Uterus (tissue), 4 donors: ENCODE results near the gene SRPRA. TPM values are rescaled to one million over a fixed set of nuclear protein-coding genes. Genes with fewer than 3 reads are reported as not detected.
"Not testable (repeated sequence)": the region's sequence is repeated elsewhere in the genome, so short reads cannot be mapped to it uniquely, and the experiment has no call there.

ENCODE experiments used
- DNase-seq, 2 donors: peaks; one replicate each; pipeline ENCODE4 v3.0.0-alpha.2; 2019 to 2020
- H3K27ac ChIP-seq, 2 donors: fragments of 200-600 bp; sonication (generic); 1 replicate in 1 of 2; 2 replicates in 1 of 2; pipeline ENCODE4 v1.5.1; 2016 to 2018
- H3K27me3 ChIP-seq, 2 donors: fragments of 200-600 bp; sonication (generic); one replicate each; pipeline ENCODE4 v1.5.1; 2018 to 2019; ENCODE audit warnings: control low read depth in 1 of 2
- H3K36me3 ChIP-seq, 2 donors: fragments of 200-600 bp; sonication (generic); one replicate each; pipeline ENCODE4 v1.5.1; 2019; ENCODE audit warnings: control low read depth in 1 of 2
- H3K4me1 ChIP-seq, 2 donors: fragments of 200-600 bp; sonication (generic); one replicate each; pipeline ENCODE4 v1.5.1; 2018 to 2019; ENCODE audit warnings: control low read depth in 1 of 2
- H3K4me3 ChIP-seq, 2 donors: fragments of 200-600 bp; sonication (generic); 1 replicate in 1 of 2; 2 replicates in 1 of 2; pipeline ENCODE4 v1.5.1; 2018 to 2019; ENCODE audit warnings: mild to moderate bottlenecking in 1 of 2
- H3K9me3 ChIP-seq, 2 donors: fragments of 200-600 bp; sonication (generic); one replicate each; pipeline ENCODE4 v1.5.1; 2019; ENCODE audit warnings: control low read depth in 1 of 2
- CTCF ChIP-seq, 4 experiments: fragments of 200-600 bp in 2 of 4; fragments of 450-650 bp in 2 of 4; sonication (generic) in 2 of 4; IDR thresholded peaks; one replicate each; pipeline ENCODE4 v1.5.1; 2016 to 2019; ENCODE audit warnings: antibody characterized with exemption in 4 of 4, mild to moderate bottlenecking in 2 of 4, moderate library complexity in 1 of 4
- POLR2A ChIP-seq, 2 donors: fragments of 450-650 bp; IDR thresholded peaks; one replicate each; pipeline ENCODE4 v1.6.1; 2016; ENCODE audit warnings: antibody characterized with exemption in 2 of 2, mild to moderate bottlenecking in 1 of 2, moderate library complexity in 1 of 2
- intact Hi-C: fragments of 100-400 bp; cut with DNase I; formaldehyde crosslinking; loops from one replicate; pipeline ENCODE4 v1.15.1; 2023; ENCODE audit warnings: low total_unique reads
- total RNA-seq, 4 donors: library from RNA; depleted of rRNA in 3 of 4; stranded (reverse); fragments of >200 nt in 3 of 4; gene quantifications; one replicate each; pipeline versions ENCODE4 v1.1.0 to v1.2.4, GENCODE V29; 2014 to 2023
- donor health status: DM: yes; HTN: yes; CAD: no.

SRPRA gene
- total RNA-seq, 4 donors from 2014 or later = 34.6 to 129 (median 67.2) TPM

- H3K36me3 ChIP-seq = no peaks in the 10 kb centered on the region
These were observed 12.5 kb downstream of the SRPRA start for GRCh38 chr11:126256216-126256615.

GRCh38 chr11:126255507-126255906 lies 13.2 kb downstream of the SRPRA start:
- H3K27me3 ChIP-seq, H3K36me3 ChIP-seq, H3K4me3 ChIP-seq, H3K9me3 ChIP-seq, H3K27ac ChIP-seq, intact Hi-C loops, H3K4me1 ChIP-seq, DNase-seq: not testable (repeated sequence)

More at GRCh38 chr11:126256216-126256615, 12.5 kb downstream of the SRPRA start:
- no peak overlapping the region for H3K4me3 ChIP-seq
- no peaks in the 10 kb centered on the region for H3K4me1 ChIP-seq
- no peaks in the 10 kb centered on the region for H3K9me3 ChIP-seq
- intact Hi-C loops = no loop called here
- H3K27ac ChIP-seq = no peak overlapping the region
- no peaks in the 10 kb centered on the region for H3K27me3 ChIP-seq
- TF ChIP-seq POLR2A (IDR thresholded peaks at IDR 0.05) = no peak
- TF ChIP-seq CTCF (IDR thresholded peaks at IDR 0.05) = no peak
- no peak for DNase-seq

- H3K27me3 ChIP-seq = no peaks in the 10 kb centered on the region
- no peaks in the 10 kb centered on the region for H3K9me3 ChIP-seq
- no peak overlapping the region for H3K27ac ChIP-seq
- DNase-seq = no peak
- H3K36me3 ChIP-seq = no peaks in the 10 kb centered on the region
- H3K4me3 ChIP-seq = no peak overlapping the region
- no peaks in the 10 kb centered on the region for H3K4me1 ChIP-seq
- TF ChIP-seq CTCF (IDR thresholded peaks at IDR 0.05) (no peak), POLR2A (IDR thresholded peaks at IDR 0.05) (no peak)
- intact Hi-C loops = no loop called here
These were observed 13.9 kb downstream of the SRPRA start for GRCh38 chr11:126254819-126255218.

- intact Hi-C loops = no loop called here
- no peaks in the 10 kb centered on the region for H3K9me3 ChIP-seq
- no peak for TF ChIP-seq POLR2A (IDR thresholded peaks at IDR 0.05)
- no peak for TF ChIP-seq CTCF (IDR thresholded peaks at IDR 0.05)
- DNase-seq = no peak
- no peaks in the 10 kb centered on the region for H3K27me3 ChIP-seq
- H3K36me3 ChIP-seq = no peaks in the 10 kb centered on the region
- no peaks in the 10 kb centered on the region for H3K4me1 ChIP-seq
- H3K4me3 ChIP-seq = no peak overlapping the region
- no peak overlapping the region for H3K27ac ChIP-seq
These were observed 15.4 kb downstream of the SRPRA start for GRCh38 chr11:126253265-126253664.

- DNase-seq = no peak
- intact Hi-C loops = no loop called here
- Histone ChIP-seq H3K4me1 (no peaks in the 10 kb centered on the region), H3K27ac (no peak overlapping the region), H3K9me3 (no peaks in the 10 kb centered on the region), H3K36me3 (no peaks in the 10 kb centered on the region), H3K27me3 (no peaks in the 10 kb centered on the region), H3K4me3 (no peak overlapping the region)
- TF ChIP-seq POLR2A (IDR thresholded peaks at IDR 0.05) = no peak
- no peak for TF ChIP-seq CTCF (IDR thresholded peaks at IDR 0.05)
These were observed 22.1 kb downstream of the SRPRA start for GRCh38 chr11:126246636-126247035.

GRCh38 chr11:126233391-126233790 lies 35.3 kb downstream of the SRPRA start:
- Histone ChIP-seq H3K36me3 (no peaks in the 10 kb centered on the region), H3K27ac (no peak overlapping the region), H3K27me3 (no peaks in the 10 kb centered on the region), H3K4me1 (no peaks in the 10 kb centered on the region), H3K4me3 (no peak overlapping the region), H3K9me3 (no peaks in the 10 kb centered on the region)
- intact Hi-C loops = no loop called here
- TF ChIP-seq POLR2A (IDR thresholded peaks at IDR 0.05) = no peak
- TF ChIP-seq CTCF (IDR thresholded peaks at IDR 0.05) = no peak
- no peak for DNase-seq
